ENCODE measurements around the gene ST6GALNAC6. TPM values are rescaled to one million over a fixed set of nuclear protein-coding genes. Genes with fewer than 3 reads are reported as not detected.

The ST6GALNAC6 gene
- total RNA-seq: 80.3 and 89.6 TPM in 2 replicates

GRCh38 chr9:127899128-127899943 lies at the start of gene ST6GALNAC6:
ST6GALNAC6 (minus strand) TSS chr9:127899603; CDS start chr9:127897981, 1,622 bp downstream.

GRCh38 chr9:127937388-127938297 lies 38.2 kb upstream of the ST6GALNAC6 start, which contains the start of gene DPM2:
DPM2 (minus strand) TSS chr9:127937854; CDS start chr9:127937820, 34 bp downstream.

GRCh38 chr9:127930231-127931091 lies 31.1 kb upstream of the ST6GALNAC6 start, which contains the start of gene PIP5KL1:
PIP5KL1 (minus strand) TSS chr9:127930777; CDS start chr9:127930752, 25 bp downstream.

GRCh38 chr9:127916720-127917581 lies 17.5 kb upstream of the ST6GALNAC6 start, which contains the start of gene ST6GALNAC4:
ST6GALNAC4 (minus strand) TSS chr9:127917041; CDS start chr9:127916419, 622 bp downstream.

GRCh38 chr9:127877566-127877998 lies 21.8 kb downstream of the ST6GALNAC6 start, which contains the start of gene AK1:
AK1 (minus strand) TSS chr9:127877675; CDS start chr9:127874617, 3,058 bp downstream.

GRCh38 chr9:127854184-127854806 lies 45.1 kb downstream of the ST6GALNAC6 start, which contains the start of gene ENG:
ENG (minus strand) TSS chr9:127854658; CDS start chr9:127854355, 303 bp downstream.

Small RNA genes lying within 50 kb of the gene (small RNA-seq; reads per million reads assigned to genes)
- 2.4 reads per million, percentile 53 among the genes with 10 or more reads in this experiment for gene MIR4672
- not detected for gene RNA5SP296

Other genes starting within 250 kb of the ST6GALNAC6 start
- gene CFAP157, start 192.6 kb downstream of the ST6GALNAC6 start, total RNA-seq: 0.16 TPM in 1 of 2 replicates, not detected in the other
- gene PTRH1, start 183.9 kb downstream of the ST6GALNAC6 start, total RNA-seq: 13.0 and 13.8 TPM in 2 replicates
- not detected in 2 replicates for gene TTC16, start 183.5 kb downstream of the ST6GALNAC6 start, total RNA-seq
- 3.8 and 4.7 TPM in 2 replicates for gene TOR2A, start 164.3 kb downstream of the ST6GALNAC6 start, total RNA-seq
- gene SH2D3C, start 120.9 kb downstream of the ST6GALNAC6 start, total RNA-seq: under 0.01 and 0.36 TPM in 2 replicates
- 53.1 and 57.9 TPM in 2 replicates for gene CDK9, start 113.6 kb downstream of the ST6GALNAC6 start, total RNA-seq
- 79.1 and 93.1 TPM in 2 replicates for gene FPGS, start 96.7 kb downstream of the ST6GALNAC6 start, total RNA-seq
- 28.9 and 33.0 TPM in 2 replicates for gene ENG, start 44.9 kb downstream of the ST6GALNAC6 start, total RNA-seq
- gene AK1, start 21.9 kb downstream of the ST6GALNAC6 start, total RNA-seq: 62.8 and 85.4 TPM in 2 replicates
- gene ST6GALNAC4, start 17.4 kb upstream of the ST6GALNAC6 start, total RNA-seq: 30.8 and 31.7 TPM in 2 replicates
- gene PIP5KL1, start 31.2 kb upstream of the ST6GALNAC6 start, total RNA-seq: 2.9 and 4.7 TPM in 2 replicates
- 10.2 and 11.0 TPM in 2 replicates for gene DPM2, start 38.3 kb upstream of the ST6GALNAC6 start, total RNA-seq
- gene EEIG1, start 81.4 kb upstream of the ST6GALNAC6 start, total RNA-seq: 15.6 and 17.2 TPM in 2 replicates
- 13.0 and 13.8 TPM in 2 replicates for gene NAIF1, start 167.7 kb upstream of the ST6GALNAC6 start, total RNA-seq
- gene SLC25A25, start 168.6 kb upstream of the ST6GALNAC6 start, total RNA-seq: 36.2 and 43.2 TPM in 2 replicates
- gene PTGES2, start 228.1 kb upstream of the ST6GALNAC6 start, total RNA-seq: 45.7 and 48.0 TPM in 2 replicates
- 0.32 TPM in 1 of 2 replicates, not detected in the other for gene LCN2, start 249.8 kb upstream of the ST6GALNAC6 start, total RNA-seq